COLO829 (cell line): Measurements from ENCODE around the gene CAV3.
"Not testable (repeated sequence)": the region's sequence is repeated elsewhere in the genome, so short reads cannot be mapped to it uniquely, and the experiment has no call there.

Source experiments
- DNase-seq: peaks from one replicate; pipeline ENCODE4 v3.0.0; 2012; ENCODE audit warnings: low spot score

Gene CAV3

DNA sequence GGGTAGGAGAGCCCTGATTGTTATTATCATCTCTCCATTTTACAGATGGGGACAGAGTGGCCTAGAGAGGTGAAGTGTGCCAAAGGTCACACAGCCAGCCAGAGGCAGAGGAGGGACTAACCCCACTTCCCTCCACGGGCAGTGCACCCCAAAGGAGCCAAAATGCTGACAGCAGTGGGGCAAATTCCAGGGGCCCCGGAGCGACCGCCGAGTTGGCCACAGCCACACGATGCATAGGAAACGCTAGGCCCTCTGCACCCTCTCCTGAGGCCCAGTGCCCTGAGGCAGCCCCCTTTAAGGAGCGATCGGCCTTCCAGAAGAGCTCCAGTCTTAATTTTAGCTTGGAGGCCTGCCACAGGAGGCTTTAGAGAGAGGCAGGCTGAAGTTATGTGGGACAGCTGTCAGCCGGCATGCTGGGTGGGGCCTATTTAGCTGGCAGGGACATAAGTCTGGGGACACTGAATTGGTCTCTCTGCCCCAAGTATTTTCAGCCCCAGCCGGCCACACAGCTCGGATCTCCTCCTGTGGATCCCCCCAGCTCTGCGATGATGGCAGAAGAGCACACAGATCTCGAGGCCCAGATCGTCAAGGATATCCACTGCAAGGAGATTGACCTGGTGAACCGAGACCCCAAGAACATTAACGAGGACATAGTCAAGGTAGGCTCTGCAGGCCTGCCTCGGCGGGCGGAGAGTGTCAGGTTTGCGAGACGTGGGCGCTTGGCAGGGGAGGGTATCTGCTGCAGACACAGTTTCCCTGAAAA is at the start of gene CAV3:
Gene CAV3 (plus strand): TSS at position 471 of the 763 bp plus-strand sequence. CDS start 75 bp downstream, at position 546.
- DNase-seq, result no peak

GRCh38 chr3:8684992-8685391 is 48.6 kb upstream of the CAV3 start:
- not testable (repeated sequence) for DNase-seq

- not testable (repeated sequence) for DNase-seq
Observed at GRCh38 chr3:8691295-8691694, 42.3 kb upstream of the CAV3 start.

GRCh38 chr3:8702560-8702959 is 31.0 kb upstream of the CAV3 start:
- no peak for DNase-seq

- DNase-seq, result no peak
Observed at GRCh38 chr3:8705575-8705974, 28.0 kb upstream of the CAV3 start.

GRCh38 chr3:8709287-8709686 is 24.3 kb upstream of the CAV3 start:
- DNase-seq, result no peak

- no peak for DNase-seq
Observed at GRCh38 chr3:8709801-8710507, 23.6 kb upstream of the CAV3 start.

GRCh38 chr3:8712045-8712907 is 21.3 kb upstream of the CAV3 start:
- DNase-seq, result no peak

GRCh38 chr3:8712908-8713255 is 20.7 kb upstream of the CAV3 start:
- DNase-seq, result no peak

DNA sequence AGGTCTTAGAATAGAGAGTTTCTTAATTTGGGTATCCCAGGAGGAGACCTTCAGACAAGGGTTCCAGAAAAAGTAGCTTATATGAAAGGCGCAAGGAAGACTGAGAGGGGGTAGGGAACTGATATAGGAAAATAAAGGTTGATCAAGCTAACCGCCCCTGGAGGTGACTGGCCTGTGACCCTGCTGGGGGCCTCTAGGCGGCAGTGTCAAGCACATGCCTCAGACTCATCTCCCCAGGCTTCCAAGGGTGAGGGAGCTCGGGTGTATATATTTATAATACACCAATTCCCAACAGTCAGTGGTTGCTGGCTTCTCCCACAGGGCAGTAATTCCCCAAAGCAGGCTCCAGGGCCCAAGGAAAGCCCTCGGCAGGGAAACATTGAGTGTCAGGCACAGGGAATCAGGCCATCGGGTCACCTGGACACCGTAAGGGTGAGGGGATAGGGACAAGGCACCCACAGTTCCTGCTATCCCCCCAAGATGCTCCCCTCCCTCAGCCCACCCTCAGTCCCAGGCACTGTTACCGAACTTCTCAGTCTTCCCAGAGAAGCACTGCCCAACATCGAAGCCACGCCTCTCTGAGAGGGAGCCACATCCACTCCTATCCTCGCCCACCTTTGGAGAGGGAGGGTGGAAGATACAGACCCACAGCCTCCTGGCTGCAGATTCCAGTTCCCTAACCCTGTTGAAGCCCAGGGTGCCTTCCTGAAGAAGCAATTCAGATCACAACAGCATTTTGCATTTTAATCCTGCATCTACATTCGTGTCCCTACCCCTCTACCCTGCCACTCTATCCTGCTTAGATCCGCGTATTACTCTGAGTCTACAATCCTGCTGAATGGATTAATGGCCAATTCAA is 19.5 kb upstream of the CAV3 start:
- DNase-seq, result no peak

GRCh38 chr3:8715757-8716156 is 17.8 kb upstream of the CAV3 start:
- not testable (repeated sequence) for DNase-seq

DNA sequence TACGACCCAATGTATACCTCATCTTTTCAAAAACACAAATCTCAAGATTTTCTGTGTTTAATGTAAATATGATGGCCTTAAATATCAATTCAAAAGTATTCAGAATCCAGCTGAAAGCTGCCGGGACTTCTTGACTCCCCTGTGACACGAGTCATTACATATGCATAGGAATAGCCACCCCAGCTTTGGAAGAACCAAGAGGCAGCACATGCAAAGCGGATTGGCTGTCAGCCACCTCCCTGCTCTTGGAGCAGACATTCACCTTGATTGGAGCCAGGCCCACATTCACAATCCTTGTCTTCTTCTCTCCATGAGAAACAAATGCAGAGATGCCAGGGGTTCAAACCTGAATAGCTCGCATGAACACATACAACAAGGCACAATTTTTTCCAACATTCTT is 10.8 kb upstream of the CAV3 start:
- no peak for DNase-seq

DNA sequence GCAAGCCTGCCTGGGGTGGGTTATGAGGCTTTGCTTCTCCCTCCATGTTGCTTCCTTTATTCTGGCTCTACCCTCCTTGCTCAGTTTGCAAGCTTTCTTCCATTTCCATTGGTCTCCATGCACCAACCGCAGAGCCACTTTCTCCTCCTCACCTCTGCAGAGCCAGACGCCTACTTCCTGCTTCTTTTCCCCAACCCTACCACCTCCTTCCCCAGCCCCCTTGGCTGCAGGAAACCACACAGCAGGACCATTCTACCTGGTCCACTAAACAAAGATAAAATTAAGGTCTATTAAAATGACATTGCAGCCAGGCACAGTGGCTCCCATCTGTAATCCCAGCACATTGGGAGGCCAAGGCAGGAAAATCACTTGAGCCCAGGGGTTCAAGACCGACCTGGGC is 10.0 kb upstream of the CAV3 start:
- DNase-seq, result no peak

DNA sequence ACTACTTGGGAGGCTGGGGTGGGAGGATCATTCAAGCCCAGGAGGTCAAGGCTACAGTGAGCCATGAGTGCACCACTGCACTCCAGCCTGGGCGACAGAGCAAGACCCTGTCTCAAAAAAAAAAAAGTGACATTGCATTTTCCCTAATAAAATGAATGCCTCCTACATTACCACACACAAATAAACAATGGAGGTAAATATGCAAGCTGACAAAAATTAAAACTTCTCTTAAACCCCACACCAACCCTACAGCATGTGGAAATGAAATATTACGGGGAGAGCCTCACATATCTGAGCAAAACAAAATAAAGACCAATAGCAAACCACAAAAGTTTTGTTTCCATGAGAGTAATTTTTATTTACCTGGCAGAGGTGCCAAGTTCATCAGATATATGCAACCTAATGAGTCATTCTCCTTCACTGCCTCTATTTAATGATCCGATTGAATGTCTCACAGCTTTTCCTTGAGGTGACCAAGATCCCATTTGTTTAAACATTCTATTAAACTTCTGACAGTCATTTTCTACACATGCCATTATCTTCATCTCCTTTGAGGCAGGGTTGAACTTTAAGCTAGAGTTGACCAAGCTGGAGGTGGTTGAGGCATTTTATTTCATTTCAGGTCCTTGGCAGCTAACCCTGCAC is 9.4 kb upstream of the CAV3 start:
- no peak for DNase-seq

GRCh38 chr3:8727605-8728512 is 5.7 kb upstream of the CAV3 start:
- no peak for DNase-seq

GRCh38 chr3:8729479-8729878 is 4.1 kb upstream of the CAV3 start:
- DNase-seq, result no peak

DNA sequence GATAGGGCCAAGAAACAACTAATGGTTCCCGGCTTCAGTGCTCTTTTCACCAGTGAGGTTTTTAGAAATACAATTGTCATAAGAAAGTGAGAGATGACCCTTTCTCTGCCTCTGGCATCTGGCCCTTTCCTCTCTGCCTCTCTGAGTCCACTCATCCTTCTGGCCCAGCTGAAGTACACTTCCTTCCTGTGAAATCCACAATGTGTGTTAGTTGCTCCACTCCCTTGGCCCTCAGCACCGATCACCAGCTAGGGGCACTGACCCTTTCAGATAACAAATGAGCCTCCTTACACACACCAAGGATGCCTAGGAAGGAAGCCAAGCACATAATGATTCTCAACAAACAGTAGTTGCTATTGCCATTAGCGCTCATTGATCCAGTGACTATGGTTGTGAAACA is 2.9 kb upstream of the CAV3 start:
- DNase-seq, result no peak

- no peak for DNase-seq
Observed at GRCh38 chr3:8732413-8732812, 1.2 kb upstream of the CAV3 start.

DNA sequence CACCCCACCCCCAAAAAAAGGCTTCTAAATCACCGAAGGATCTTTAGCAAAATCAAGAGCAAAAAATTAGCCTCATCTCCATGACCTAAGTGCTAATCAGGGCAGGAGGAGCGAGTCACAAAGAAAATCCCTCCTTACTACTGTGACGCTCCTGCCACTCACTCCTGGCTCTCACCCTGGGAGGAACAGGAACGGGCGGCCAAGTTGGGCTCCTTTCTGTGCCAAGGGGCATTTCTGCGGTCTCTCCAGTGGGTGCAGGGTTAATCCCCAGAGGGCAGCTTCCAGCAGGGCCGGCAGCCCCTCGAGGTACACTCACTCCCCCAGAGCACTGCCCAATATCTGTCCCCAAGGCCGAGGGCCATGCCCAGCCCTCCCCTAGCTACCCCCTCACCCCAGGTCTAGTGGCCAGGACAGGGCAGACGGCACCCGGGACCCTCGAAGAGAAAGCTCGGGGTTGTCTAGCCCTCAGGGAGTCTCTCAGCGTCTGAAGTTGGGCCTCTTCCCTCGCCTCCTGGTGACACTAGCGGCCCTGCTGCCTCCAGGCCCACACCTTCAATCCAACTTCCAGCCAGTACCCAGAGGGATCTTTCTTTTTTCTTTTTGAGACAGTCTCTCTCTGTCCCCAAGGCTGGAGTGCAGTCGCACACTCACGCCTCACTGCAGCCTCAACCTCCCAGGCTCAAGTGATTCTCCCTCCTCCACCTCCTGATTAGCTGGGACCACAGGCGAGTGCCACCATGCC is 706 bp downstream of the CAV3 start:
- DNase-seq, result no peak

DNA sequence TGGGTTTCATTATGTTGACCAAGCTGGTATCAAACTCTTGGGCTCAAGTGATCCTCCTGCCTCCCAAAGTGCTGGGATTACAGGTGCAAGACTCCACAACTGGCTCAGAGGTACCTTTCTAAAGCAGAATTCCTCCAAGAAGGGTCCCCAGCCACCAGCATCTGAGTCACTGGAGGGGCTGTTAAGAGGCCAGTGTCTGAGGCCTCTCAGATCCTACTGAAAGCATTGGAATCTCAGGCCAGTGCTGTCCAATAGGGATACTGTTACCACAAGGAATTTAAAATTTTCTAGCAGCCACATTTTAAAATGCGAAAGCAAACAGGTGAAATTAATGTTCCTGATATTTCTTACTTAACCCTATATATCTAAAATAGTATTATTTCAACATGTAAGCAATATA is 1.3 kb downstream of the CAV3 start:
- DNase-seq, result no peak
